HG03575 (cell line): Measurements from ENCODE around the gene JAZF1.

Experiments used
- ATAC-seq: cut with Tn5 transposase; IDR thresholded peaks from one replicate; pipeline ENCODE4 v1.9.1; 2021; ENCODE audit not compliant: unreplicated experiment, insufficient number of reproducible peaks, low FRiP score; ENCODE audit errors: extremely low read depth

The JAZF1 gene

DNA sequence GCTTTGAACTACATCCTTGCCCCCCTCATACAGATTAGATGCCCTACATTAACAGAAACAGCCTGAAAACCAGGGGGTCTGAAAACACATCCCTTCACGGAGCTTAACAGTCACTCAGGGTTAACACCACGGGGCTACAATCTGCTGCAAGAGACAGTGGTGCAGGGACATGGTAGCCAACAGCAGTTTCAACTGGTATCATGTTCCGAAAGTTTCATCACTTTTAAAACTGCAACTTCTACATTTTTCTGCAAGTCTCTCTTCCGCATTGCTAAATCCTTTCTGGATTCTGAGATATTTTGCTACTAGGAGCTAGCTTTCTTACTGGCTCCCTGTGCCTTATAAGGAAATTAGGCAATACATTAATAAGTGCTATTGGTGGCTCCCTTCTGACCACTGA, 92.6 kb downstream of the JAZF1 start:
- no peak for ATAC-seq

DNA sequence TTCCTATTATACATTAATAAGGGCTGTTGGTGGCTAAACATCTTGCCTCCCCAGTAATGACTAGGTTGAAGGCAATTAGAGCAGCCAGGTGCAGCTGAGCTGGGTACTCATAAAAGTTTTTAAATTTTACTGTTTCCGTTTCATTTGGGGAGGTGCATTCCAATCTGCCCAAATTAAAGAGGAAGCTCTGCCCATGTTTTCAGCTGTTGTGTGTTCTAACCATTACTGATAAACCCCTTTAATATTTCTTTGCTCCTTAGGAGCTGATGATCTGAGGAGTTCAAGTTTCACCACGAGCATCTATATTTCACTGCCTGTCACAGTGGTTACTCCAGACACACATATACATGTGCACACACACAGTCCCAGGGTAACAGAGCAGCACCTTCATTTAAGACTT, 94.4 kb downstream of the JAZF1 start:
- no peak for ATAC-seq

DNA sequence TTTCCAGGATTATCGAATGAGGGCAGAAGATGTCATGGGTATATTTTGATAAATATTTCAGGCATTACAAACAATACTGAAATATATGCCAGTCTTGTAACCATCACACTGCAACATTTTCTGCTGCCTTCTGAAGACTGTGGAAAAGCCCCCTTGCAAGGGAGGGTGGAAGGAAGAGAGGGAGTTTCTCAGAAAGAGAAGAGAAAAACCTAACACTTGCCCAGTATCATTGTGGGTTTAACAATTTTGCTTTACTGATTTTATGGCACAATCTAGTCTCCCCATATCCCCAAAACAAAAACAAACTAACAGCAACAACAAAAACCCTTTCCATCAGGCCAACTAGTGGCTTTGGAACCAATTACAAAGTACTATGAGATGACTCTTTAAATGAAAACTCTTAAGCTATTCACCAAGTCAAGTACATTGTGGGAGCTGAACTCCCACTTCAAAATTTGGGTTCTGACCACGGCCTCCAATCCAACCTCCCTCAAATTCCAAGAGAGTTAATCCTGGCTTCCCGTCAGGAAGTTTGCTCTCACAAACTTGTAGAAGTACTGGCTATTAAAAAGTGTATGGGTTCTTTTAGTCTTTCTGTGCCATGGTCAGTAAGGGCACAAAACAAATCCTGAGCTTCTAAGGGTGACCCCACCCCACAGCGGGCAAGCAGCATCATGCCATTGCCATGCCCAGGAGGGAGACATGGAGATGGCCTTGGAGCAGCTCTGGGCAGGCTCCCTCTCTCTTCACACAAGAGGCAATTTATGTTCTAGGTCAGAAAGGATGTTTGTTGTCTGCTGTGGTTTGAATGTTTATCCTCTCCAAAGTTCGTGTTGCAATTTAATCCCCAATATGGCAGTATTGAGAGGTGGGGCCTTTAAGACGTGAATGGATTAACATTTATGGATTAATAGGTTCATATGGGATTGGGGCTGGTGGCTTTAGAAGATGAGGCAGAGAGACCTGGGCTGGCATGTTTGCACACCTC, 96.3 kb downstream of the JAZF1 start:
- no peak for ATAC-seq

DNA sequence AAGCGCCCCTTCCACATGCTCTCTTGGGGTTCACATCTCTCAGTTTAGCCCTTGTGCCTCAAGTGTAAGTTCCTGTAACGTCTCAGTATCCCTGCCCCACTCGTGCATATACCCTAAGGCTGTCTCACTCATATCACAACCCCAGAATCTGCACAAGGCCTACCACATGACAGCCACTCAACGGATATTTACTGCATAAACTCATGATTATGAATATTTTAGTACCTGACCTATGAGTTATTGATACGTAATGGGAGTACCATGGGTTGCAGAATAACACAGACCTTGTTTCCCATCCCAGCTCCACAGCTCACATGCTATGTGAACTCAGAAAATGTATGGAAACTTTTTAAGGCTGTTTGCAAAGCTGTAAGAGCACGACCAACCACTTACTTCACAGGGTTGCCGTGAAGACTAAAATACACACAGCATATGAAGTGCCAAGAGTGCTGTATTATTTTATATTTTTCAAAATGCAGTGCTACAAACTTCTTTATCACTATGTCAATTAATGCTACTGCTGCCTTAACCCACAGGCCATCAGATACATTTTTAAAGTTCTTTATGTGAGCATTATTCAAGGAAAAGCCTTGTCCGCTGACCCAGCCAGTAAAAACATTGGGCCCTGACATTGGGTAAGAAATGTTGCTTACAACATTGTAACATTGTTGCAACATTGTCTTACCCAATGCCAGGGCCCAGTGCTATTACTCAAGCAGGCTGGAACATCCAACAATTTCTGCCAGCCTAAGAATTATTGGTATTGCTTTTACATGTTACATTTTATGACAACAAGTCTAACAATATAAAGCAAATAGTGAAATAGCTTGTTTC, 97.2 kb downstream of the JAZF1 start:
- no peak for ATAC-seq

DNA sequence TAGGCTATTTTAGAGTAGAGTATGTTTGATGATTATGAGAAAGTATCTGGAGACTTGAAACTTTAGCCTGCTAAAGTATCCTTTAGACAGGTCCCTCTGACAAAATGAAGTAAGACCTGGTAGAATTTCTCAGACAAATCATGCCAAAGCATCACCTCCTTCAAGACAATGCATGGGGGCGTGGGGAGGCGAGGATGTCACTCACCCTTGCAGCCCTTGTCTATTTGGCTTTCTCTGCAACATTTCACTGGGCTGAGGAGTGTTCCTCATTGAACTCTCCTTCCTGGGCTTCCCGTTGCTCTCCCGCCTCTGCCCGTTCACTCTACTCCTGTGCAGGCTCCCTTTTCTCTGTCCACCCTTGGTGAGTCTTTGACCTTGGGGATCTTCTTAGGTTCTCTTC, 98.5 kb downstream of the JAZF1 start:
- no peak for ATAC-seq

DNA sequence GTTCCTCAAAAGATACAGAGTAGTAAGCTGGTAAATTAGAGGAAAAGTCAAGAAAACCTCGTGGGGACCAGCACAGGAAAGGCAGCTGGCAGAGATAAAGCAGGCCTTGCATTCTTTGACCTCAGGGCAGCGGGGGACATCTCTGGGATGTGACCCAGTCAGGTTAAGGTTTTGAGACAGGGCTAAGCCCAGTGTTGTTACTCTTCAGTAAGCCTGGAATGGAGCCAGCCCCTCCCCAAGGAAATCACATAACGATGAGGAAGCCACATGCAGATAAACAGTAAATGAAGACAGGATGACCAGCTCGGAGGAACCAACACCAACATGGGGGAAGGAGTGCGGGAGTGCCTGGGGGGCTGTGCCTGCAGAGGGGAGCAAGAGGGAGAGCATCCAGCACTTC, 99.6 kb downstream of the JAZF1 start:
- ATAC-seq = no peak

DNA sequence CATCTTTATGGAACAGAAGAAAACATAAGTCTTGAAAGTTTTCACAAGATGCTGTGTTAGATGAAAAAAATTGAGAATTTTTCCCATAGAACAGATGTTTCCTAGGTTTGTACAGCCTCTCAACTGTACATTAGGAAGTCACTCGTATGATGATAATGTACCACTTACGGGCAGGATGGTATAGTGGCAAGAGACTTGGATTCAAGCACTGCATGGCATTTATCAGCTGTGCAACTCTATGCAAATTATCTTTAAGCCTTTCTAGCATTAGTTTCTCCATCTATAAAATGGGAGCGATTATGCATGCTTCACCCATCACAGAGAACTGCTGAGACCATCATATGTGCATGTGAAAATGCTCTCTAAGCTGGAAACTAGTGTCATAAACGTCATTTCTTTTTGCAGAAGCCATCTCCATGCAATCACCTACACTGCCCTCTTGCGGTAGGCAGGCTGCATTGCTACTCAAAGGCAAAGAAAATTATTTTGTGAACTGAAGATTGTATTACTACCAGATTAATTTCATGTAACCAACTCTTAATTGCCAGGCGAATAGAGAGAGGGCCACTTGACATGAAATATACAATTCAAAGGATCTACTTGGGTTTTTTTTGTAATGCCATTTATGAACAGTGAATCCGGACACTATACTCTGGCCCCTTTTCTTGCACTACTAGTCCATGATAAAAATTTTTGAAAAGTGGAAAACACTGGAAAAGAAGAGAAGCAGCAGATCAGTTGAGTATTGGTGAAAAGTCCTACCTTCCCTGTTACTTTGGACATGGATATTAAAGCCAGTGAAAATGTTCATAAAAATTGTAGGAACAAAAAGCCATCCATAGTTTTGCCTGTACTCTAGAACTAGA, 102.3 kb downstream of the JAZF1 start:
- no peak for ATAC-seq

DNA sequence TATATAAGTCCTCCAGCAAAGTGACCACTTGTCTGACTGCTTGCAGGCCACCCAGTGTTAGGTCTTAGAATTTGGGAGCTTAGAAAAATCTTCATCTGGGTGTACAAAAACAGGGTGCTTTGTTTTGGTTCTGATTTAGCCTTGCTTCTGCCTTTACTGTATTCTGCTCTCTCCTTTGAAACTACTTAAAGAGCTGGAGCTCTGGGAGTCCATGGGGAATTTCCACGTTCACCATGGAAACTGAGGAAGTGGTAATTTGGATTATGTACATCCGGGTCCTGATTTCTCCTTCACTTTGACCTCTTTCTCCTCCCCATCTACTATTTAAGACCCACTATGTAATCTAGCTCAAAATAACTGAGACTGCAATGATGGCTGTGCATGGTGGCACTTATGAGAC, 103.0 kb downstream of the JAZF1 start:
- no peak for ATAC-seq

DNA sequence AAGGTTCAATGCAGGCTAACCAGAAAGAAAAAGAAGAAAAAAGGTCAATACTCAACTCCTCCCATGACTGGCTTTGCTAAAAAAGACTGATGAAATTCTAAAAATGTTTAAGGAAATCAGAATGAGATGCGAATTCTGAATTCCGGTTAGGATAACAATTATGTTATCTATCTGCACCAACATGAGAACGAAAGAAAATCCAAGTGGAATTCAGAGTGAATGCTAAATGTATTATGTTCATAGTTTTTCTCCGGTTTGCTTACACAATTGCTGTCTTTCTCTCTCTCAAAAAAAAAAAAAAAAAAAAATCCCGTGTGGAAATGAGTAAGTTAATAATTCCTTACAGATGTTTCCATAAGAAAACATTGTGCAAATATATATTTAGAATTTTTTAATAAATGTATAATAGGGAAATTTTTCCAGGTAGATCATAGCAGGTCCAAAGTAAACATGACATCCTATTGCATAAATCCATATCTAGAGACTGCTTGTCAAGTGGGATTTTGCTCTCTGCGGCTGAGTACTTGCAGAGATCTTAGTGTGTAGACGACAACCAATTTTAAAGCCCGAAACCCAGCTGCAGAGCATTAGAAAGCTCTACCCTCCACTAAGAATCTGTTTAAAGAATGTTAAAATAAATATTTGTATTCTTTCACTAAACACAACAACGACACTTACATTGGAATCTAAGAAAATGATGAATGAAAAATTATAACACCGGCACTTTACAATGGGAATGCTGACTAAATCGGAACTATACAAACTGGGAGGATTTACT, 104.0 kb downstream of the JAZF1 start:
- ATAC-seq = no peak

DNA sequence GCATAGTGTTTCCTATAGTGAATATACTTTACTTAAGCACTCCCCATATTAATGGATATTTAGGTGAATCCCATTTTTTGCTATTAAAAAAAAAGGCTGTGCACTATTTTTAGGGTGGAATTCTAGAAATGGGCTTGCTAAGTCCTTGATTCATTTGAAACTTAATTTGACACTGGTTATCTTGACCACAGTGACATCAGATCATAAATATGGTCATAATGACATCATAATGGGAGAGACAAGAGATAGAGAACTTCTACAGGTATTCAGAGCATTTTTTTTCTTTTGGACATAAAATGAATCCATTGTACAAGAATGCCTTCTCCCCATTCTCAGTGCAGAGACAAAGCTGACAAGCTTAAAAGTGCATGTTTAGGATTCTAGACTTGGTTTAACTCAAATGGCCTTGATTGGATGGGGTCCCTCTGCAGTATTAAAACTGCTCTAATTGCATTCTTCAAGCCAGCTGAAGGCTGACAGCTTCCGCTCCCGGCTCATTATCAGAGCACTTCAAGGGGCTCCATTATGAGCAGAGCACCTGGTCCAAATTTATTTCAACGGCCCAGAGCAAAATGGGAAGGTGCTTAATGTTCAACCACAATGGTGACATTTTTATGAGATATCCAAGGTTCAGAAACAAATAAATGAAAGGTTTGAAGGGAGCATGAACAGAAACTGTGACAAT, 104.8 kb downstream of the JAZF1 start:
- ATAC-seq = no peak

DNA sequence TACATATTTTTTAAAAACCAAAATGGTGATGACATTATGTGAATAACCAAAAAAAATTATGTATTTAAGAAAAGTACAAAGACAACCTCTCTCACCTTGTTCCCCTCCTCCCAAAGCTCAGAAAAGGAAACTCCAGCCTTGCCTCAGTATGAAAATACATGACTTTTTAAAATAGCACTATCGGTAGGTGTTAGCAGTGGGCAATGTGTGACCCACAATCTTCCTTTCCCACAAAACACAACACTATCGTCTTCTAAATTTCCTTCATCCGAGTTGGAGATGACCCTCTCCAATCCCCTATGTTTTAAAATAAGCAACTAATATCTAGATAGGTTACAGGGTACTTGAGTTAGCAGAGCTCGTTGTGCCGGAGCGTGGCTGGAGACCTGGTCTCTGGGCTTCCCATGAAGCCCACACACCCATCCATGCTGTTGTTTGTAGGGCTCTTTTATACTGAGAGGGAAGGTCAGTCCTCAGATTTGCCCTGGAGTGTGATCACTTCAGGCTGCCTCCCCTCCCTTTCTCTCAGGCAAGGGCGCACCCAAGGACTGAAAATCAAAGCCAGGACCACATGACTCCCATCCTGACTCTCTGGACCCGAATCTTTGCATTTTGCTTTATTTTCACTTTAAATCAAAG, 107.6 kb downstream of the JAZF1 start:
- no peak for ATAC-seq

DNA sequence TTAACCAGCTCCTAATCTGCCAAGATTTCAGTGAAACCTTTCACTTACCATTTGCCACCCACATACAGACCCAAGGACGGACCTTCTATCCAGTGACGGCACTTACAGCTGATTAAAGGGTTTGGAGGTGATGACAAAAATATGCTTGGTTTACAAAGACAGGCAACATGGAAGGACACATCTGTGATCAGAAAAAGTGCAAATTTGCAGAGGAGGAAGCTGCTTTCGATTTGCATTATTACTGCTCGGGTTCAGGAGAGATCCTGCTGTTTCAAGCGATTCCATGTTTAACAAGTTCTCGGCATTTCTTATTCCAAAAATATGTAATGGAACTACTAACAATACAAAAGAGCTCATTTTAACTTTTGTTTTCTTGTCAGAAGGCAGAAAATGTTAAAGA, 109.0 kb downstream of the JAZF1 start:
- no peak for ATAC-seq

DNA sequence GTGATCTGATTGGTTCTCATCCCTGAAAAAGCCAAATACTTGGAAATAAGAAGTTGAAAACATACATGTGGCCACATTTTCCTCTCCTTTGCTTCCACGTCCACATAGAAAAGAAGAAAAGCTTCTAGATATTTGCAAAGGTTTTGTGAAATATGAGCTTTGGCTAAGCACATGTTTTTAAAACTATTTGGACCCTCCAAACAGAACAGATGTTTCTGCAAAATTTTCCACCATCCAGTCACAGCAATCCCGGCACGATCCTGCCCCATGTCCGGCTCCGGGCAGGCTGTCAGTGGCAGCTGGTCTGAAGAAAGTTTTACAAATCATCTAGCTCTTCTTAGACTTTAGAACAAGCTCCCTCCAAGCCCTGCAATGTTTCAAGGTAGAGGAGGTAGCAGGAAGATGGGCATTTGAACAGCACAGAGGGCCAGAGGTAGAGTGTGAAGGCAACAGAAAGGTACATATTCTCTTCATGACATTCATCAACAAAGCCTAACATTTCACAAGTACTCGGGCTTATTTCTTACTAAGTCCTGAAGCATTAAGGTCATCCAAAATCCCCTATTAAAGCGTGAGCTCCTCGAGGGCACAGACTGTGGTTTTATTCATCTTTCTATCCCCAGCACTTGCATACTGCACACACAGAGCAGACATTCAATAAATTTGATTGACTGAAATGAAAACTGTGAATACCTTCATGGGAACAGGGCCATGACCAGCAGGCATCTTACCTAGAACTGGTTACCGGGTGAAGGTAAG, 110.1 kb downstream of the JAZF1 start:
- no peak for ATAC-seq

DNA sequence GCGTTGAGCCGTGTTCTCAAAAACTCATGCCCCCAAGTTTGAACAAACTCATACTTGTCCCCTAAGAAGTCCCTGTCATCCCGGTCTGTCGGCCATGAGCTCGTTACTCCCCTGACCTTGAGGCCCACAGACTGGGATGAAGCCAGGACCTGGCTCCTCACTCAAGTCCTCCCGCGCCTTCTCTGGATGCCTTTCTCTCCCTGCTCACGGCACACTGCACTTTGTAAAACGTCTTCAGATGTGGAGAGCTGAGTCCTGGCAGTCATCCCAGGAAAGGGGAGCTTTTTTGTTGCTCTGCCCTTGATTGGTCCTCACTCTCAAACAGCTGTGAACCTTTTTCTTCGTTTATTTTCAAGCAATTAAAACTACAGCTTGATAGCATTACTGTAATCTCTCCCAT, 110.8 kb downstream of the JAZF1 start:
- ATAC-seq = no peak

DNA sequence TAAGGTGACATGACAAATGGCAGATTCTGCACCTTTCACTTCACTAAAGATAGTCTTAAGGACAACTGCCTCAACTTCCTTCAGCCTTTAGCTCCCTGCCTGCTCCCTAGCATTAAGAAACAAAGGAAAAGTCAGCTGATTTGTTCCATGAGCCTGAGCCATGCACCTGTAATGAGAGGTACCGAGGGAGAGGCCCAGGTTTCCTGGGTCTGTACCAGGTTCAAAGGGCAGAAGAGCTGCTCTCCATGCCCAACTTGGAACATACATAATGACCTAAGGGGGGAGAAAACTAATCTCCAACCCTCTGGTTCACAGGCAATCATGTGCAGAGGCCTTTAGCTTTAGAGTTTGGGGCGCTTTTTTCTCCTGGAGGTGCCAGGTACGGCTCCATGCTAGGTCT, 111.2 kb downstream of the JAZF1 start:
- no peak for ATAC-seq

DNA sequence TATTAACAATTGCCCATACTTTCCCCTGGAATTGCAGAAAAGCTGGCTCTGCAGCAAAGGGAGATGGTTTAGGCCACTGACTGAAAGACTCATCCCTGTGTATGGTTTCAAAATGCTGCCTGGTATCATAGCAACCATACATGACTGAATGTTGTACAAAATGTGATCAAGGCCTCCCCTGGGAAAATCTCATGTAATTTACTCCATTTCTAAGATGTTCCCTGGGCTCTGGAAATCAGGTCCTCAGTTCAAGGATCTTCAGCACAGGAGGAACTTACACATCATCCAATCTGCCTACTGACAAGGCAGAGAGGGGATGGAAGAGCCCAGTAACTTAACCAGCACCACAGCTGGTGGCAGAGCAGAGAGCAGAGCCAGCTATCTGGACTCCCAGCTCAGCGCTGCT, 111.8 kb downstream of the JAZF1 start:
- no peak for ATAC-seq

DNA sequence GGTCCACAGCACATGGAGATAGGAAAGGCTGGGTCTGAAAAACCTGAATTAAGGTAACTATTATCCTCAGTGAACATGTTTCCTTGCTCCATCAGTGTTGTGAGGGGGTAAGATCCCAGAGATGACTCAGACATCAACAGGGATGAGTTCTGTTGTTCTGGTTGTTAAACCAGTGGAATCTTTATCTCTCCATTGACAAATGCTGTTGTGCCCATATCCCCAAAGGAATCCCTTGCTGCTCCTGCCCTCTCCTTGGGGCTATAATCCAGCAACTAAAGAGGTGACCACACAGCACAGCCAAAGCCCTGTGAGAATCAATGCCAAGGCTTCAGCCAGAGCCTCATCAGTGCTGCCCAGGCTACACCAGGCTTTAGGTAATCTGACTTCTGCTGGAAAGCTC, 113.4 kb downstream of the JAZF1 start:
- no peak for ATAC-seq
